Mucosa of descending colon (tissue), 3 donors: ENCODE measurements around the gene ZNF180. TPM values are rescaled to one million over a fixed set of nuclear protein-coding genes. Genes with fewer than 3 reads are reported as not detected.
A peak's percentile ranks its signal among the peaks of the same experiment; 100 is the strongest.

Experiments used
- ATAC-seq: fragments of 200-7000 bp; cut with Tn5 transposase; one replicate; pipeline ENCODE4 v1.9.1; 2020; ENCODE audit warnings: mild to moderate bottlenecking, moderate library complexity
- DNase-seq, 3 donors: peaks; one replicate each; pipeline ENCODE4 v3.0.0-alpha.2; 2020
- H3K36me3 ChIP-seq: fragments of 200-600 bp; one replicate; pipeline ENCODE4 v1.8.0; 2021; ENCODE audit warnings: low read depth, mild to moderate bottlenecking
- H3K4me1 ChIP-seq: fragments of 200-600 bp; one replicate; pipeline ENCODE4 v1.8.0; 2021; ENCODE audit warnings: low read depth, mild to moderate bottlenecking
- H3K4me3 ChIP-seq: fragments of 200-600 bp; one replicate; pipeline ENCODE4 v1.8.0; 2021; ENCODE audit warnings: mild to moderate bottlenecking
- H3K9me3 ChIP-seq: fragments of 200-600 bp; one replicate; pipeline ENCODE4 v1.8.0; 2021; ENCODE audit warnings: mild to moderate bottlenecking
- CTCF ChIP-seq: fragments of 200-600 bp; IDR thresholded peaks from one replicate; pipeline ENCODE4 v1.8.0; 2022; ENCODE audit warnings: antibody characterized with exemption, mild to moderate bottlenecking
- intact Hi-C, 2 donors: fragments of 100-400 bp; cut with DNase I in 1 of 2; cut with micrococcal nuclease in 1 of 2; formaldehyde crosslinking; loops; one replicate each; pipeline versions ENCODE4 v1.11.0 to v1.11.1; 2022; cut with DNase I, micrococcal nuclease
- total RNA-seq, 3 donors: library from RNA; stranded (reverse); fragmentation: NEBNext Ultra II Directional in 2 of 3; extraction: Animal tissue kit (Norgen Biotek cat#: 25700) in 2 of 3; gene quantifications; one replicate each; pipeline versions ENCODE4 v1.2.1 to v1.2.4, GENCODE V29; 2021 to 2023
- donor health status: DM: no; HTN: no; CAD: no; lungs with moderate emphysema.
- donor health status: DM: no; HTN: no; CAD: no.
- donor health status: DM: no; HTN: yes; CAD: no.

ZNF180 gene
- total RNA-seq, 3 donors from 2014 or later = 7.2 to 10.6 (median 9.3) TPM

GRCh38 chr19:44515907-44516306 is 15.6 kb upstream of the ZNF180 start:
- ATAC-seq (no peak), DNase-seq (no peak)
- no peak for TF ChIP-seq CTCF
- no peak overlapping the region for H3K4me3 ChIP-seq
- H3K9me3 ChIP-seq = no peaks in the 10 kb centered on the region
- no peaks in the 10 kb centered on the region for H3K4me1 ChIP-seq
- intact Hi-C loops = no loop called here
- H3K36me3 ChIP-seq = no peaks in the 10 kb centered on the region

GRCh38 chr19:44515031-44515430 is 14.7 kb upstream of the ZNF180 start:
- H3K9me3 ChIP-seq = no peaks in the 10 kb centered on the region
- no peak for ATAC-seq
- TF ChIP-seq CTCF = no peak
- no peak overlapping the region for H3K4me3 ChIP-seq
- DNase-seq = no peak
- intact Hi-C loops = no loop called here
- H3K36me3 ChIP-seq = no peaks in the 10 kb centered on the region
- H3K4me1 ChIP-seq = no peaks in the 10 kb centered on the region

GRCh38 chr19:44512326-44513298 is 12.3 kb upstream of the ZNF180 start:
- ATAC-seq (peak; percentile 82), DNase-seq (peak in 2 of 3 donors; percentile 50 to 59)
- Histone ChIP-seq H3K4me3 (no peak overlapping the region), H3K36me3 (no peaks in the 10 kb centered on the region), H3K4me1 (no peaks in the 10 kb centered on the region), H3K9me3 (no peaks in the 10 kb centered on the region)
- no peak for TF ChIP-seq CTCF
- intact Hi-C loops = no loop called here

GRCh38 chr19:44509478-44509877 is 9.2 kb upstream of the ZNF180 start:
- Histone ChIP-seq H3K4me3 (no peak overlapping the region), H3K9me3 (no peaks in the 10 kb centered on the region), H3K36me3 (no peaks in the 10 kb centered on the region), H3K4me1 (no peaks in the 10 kb centered on the region)
- no peak for ATAC-seq
- intact Hi-C loops = no loop called here
- no peak for TF ChIP-seq CTCF
- DNase-seq = no peak

- intact Hi-C loops = no loop called here
- DNase-seq (no peak), ATAC-seq (no peak)
- Histone ChIP-seq H3K4me3 (peak overlapping the region; percentile 68), H3K4me1 (peaks cover 13% of the 10 kb centered on the region), H3K9me3 (peaks cover 46% of the 10 kb centered on the region), H3K36me3 (peaks cover 8% of the 10 kb centered on the region)
- no peak for TF ChIP-seq CTCF
Measured at GRCh38 chr19:44499559-44499958, 763 bp downstream of the ZNF180 start.
